HPDE6-E6E7 (cell line): ENCODE measurements around the gene TTC5.
"Not testable (repeated sequence)": the region's sequence is repeated elsewhere in the genome, so short reads cannot be mapped to it uniquely, and the experiment has no call there.

Source experiments
- DNase-seq: peaks from one replicate; pipeline ENCODE4 v3.0.0; 2011; ENCODE audit warnings: missing footprints; ENCODE audit errors: extremely low spot score

TTC5 gene, protein sequence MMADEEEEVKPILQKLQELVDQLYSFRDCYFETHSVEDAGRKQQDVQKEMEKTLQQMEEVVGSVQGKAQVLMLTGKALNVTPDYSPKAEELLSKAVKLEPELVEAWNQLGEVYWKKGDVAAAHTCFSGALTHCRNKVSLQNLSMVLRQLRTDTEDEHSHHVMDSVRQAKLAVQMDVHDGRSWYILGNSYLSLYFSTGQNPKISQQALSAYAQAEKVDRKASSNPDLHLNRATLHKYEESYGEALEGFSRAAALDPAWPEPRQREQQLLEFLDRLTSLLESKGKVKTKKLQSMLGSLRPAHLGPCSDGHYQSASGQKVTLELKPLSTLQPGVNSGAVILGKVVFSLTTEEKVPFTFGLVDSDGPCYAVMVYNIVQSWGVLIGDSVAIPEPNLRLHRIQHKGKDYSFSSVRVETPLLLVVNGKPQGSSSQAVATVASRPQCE

GRCh38 chr14:20305265-20306078 is at the start of gene TTC5:
TTC5 (minus strand) TSS chr14:20305951; CDS start chr14:20305937, 14 bp downstream.
- DNase-seq, result peak; percentile 80

DNA sequence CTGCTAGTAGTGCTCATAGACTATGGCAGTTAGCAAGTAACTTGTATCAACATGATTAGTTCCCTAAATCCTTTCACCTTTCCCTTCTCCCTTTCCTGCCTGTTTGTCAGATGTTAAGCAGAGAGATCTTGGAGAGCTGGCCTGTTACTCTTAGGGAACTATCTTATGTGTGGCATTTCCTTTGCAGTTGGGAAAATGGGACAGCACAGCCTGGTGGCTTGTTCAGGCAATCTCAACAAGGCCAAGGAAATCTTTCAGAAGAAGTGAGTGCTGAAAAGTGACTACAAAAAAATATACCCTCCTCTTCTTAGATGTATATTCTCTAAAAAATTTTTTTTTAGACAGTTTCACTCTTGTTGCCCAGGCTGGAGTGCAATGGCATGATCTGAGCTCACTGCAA is 45.1 kb upstream of the TTC5 start:
- DNase-seq, result no peak

DNA sequence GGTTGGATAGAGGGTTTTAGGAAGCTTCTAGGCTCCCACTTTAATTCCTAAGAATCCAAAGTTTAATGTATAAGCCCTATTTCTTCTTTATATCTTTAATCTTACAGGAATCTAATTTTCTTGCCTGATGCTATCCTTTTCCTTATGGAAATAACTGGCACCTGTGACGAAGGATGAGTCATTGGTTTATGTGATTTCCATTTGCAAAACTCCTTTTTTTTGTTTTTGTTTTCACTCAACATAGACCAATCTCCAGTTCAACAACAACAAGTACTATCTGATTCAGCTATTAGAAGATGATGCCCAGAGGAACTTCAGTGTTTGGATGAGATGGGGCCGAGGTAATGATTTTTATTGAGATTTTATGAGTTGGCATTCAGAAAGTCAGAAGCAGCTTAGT is 44.5 kb upstream of the TTC5 start:
- DNase-seq, result no peak

DNA sequence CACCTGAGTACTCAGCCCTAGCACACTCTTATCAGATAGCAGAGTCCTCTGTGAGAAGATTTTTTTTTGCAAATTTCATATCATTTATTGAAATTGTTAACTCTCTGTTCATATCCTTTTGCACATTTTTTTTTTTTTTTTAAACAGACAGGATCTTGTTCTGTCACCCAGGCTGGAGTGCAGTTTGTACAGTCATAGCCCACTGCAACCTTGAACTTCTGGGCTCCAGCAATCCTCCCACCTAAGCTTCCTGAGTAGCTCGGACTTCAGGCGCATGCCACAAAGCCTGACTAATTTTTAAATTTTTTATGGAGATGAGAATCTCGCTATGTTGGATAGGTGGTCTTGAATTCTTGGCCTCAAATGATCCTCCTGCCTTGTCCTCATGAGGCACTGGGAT is 42.0 kb upstream of the TTC5 start:
- DNase-seq, result no peak

DNA sequence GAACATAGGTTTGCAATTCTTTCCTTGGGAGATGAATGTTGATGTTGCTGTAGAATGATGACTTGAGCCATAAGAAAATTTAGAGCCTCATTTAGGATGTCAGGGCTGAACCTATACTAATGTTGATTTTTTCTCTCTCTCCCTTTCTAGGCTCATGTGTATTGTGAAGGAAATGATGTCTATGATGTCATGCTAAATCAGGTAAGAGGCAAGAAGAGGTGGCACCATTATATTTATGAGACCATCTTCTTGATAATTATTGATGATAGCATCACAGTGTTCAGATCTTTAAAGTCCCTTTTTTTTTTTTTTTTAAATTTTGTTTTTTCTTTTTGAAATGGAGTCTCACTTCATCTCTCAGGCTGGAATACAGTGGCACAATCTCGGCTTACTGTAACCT is 41.0 kb upstream of the TTC5 start:
- DNase-seq, result no peak

- no peak for DNase-seq
Measured at GRCh38 chr14:20345366-20345765, 39.6 kb upstream of the TTC5 start.

GRCh38 chr14:20343862-20344220 is 38.1 kb upstream of the TTC5 start:
- no peak for DNase-seq

DNA sequence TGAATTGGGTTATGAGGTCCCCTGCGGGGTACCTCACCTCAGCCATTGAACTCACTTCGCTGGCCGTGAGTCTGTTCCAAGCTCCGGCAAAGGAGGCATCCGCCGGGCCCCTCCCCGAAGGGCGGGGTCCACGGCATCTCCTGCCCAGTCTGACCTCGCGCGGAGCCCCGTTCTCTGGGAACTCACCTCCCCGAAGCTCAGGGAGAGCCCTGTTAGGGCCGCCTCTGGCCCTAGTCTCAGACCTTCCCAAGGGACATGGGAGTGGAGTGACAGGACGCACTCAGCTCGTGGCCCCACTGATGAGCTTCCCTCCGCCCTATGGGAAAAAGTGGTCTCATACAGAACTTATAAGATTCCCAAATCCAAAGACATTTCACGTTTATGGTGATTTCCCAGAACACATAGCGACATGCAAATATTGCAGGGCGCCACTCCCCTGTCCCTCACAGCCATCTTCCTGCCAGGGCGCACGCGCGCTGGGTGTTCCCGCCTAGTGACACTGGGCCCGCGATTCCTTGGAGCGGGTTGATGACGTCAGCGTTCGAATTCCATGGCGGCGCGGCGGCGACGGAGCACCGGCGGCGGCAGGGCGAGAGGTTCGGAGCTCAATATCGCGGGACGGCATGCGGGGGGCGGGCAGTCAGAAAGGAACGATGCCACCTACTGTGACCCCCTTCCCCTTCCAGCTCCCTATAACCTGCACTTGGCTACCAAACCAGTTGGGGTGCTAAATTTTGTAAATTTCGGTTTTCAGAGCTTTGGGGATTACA is 37.5 kb upstream of the TTC5 start, which contains the start of gene PARP2:
Gene PARP2, plus strand, starts transcription at position 544 of the 770 bp plus-strand sequence. Its CDS starts 7 bp downstream, at position 551.
- peak; percentile 96 for DNase-seq

- no peak for DNase-seq
Measured at GRCh38 chr14:20341646-20342045, 35.9 kb upstream of the TTC5 start.

DNA sequence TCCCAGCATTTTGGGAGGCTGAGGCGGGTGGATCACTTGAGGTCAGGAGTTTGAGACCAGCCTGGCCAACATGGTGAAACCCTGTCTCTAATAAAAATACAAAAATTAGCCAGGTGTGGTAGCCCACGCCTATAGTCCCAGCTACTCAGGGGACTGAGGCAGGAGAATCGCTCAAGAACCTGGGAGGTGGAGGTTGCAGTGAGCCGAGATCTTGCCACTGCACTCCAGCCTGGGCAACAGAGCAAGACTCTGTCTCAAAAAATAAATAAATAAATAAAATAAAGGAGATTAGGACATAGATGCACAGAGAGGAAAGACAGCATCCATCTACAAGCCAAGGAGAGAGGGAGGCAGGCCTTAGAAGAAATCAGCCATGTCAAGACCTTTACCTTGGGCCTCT is 35.3 kb upstream of the TTC5 start:
- DNase-seq, result not testable (repeated sequence)

GRCh38 chr14:20334017-20334416 is 28.3 kb upstream of the TTC5 start:
- DNase-seq, result no peak

- DNase-seq, result no peak
Measured at GRCh38 chr14:20333494-20333841, 27.7 kb upstream of the TTC5 start.

DNA sequence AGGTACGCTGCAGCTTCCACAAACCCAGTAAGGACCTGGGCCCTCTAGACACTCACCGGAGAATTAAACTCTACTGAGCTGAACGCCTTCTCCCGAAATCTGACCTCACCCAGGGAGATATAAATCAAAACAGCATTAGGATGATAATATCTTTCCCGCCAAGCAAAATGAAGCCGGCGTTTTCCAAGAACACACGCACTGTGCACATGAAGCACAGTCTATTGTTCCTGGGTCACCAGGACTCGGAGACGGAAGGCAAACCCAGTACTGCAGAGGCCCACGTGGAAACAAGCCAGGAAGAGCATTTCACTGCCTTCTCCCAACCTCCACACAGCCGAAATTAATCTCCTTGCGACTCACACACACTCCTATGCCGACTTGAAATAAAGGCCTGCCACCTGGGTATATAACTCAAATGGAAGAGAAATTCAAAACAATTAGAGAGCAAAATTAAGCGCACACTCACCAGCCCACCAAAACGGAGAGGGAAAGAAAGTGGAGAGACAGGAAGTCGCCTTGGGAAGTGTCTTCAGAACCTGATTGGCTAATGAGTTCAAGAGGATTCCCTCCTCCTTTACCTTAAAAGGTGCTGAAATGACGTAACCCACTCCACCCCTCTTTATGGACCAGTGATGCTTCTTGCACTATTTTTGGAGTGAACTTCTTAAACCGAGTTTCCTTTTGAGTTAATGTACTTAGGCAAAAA is 27.2 kb upstream of the TTC5 start, which contains the start of gene CCNB1IP1:
Gene CCNB1IP1, minus strand, starts transcription at position 492 of the 706 bp plus-strand sequence. CDS start 16,756 bp downstream, outside the sequence.
- DNase-seq, result peak; percentile 90

DNA sequence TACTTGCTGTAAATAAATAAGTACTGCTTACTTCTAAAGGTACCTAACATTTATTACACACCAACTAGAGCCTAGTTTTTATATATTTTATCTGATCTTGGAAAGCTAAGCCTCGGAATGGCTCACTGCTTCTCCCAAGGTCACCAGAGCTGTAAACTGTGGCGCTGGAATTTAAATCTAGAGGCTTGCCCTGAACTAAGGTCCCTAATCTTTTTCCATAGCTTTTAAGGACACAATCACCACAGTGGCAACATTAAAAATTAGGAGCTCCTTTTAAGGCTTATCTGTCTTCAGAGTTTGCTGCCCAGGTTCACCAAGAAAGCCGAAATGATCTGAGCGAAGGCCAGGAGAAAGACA is 26.7 kb upstream of the TTC5 start:
- DNase-seq, result no peak

DNA sequence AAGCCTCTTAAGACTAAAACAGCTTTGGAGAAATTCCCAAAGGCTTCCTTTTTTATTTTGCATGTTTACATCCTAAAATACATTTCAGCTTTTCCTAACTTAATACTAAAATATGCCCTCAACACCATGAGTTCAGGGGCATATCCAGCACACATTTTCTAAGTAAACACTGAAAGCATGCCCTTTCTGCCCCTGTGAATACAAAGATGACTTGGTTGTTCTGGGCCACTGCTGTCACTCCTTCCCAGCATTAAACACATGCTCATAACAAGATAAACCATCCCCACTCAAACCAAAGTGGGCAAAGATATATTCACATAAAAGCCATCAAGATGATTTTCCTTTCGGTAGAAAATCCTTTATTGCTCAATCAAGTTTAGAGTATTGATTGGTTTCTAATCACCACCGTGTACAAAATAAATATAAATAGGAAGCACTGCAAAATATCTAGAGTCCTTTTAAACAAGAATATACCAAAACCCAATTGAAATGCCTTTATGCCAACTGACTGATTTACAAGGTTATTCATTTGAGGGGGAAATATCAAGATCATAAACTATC is 25.4 kb upstream of the TTC5 start:
- DNase-seq, result no peak

DNA sequence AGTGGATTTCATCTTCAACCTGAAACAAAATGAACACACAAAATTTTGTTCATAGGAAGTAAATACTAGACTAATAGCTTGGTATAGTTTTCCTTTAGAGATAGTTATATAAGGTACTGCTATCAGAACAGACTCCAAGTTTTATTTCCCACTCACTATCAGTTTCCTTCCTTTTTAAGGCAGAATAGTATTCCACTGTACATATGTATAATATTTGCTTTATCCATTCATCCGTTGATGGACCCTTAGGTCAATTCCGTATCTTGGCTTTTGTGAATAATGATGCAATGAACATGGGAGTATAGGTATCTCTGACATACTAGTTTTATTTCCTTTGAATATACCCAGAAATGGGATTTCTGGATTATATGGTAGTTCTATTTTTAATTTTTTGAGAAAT is 23.6 kb upstream of the TTC5 start:
- no peak for DNase-seq

GRCh38 chr14:20328705-20329104 is 23.0 kb upstream of the TTC5 start:
- DNase-seq, result no peak

GRCh38 chr14:20327005-20327869 is 21.5 kb upstream of the TTC5 start:
- DNase-seq, result no peak

GRCh38 chr14:20317720-20318119 is 12.0 kb upstream of the TTC5 start:
- no peak for DNase-seq

- no peak for DNase-seq
Measured at GRCh38 chr14:20314026-20314425, 8.3 kb upstream of the TTC5 start.
